H1 (cell line): ENCODE results near the gene SHCBP1L. TPM values are rescaled to one million over a fixed set of nuclear protein-coding genes. Genes with fewer than 3 reads are reported as not detected.

Source experiments
- CHD2 ChIP-seq: IDR thresholded peaks from 2 replicates; pipeline ENCODE4 v1.6.1; 2012; ENCODE audit warnings: low read length, improper control_type of control experiment
- CREB1 ChIP-seq: IDR thresholded peaks from 2 replicates; pipeline ENCODE4 v1.6.1; 2012; ENCODE audit warnings: inconsistent platforms
- FOSL1 ChIP-seq: IDR thresholded peaks from 2 replicates; pipeline ENCODE4 v1.6.1; 2011; ENCODE audit warnings: mild to moderate bottlenecking, low read depth, low read length, moderate library complexity; ENCODE audit not compliant: insufficient read depth
- SUZ12 ChIP-seq: fragments of 200-600 bp; sonication (generic); IDR thresholded peaks from 2 replicates; pipeline ENCODE4 v1.6.1; 2012; ENCODE audit warnings: mild to moderate bottlenecking, inconsistent platforms, low read length, moderate library complexity, mixed read lengths
- polyA plus RNA-seq, 7 experiments: library from polyadenylated mRNA; depleted of rRNA in 3 of 7; stranded (reverse) in 5 of 7; unstranded in 2 of 7; fragments of >200 nt in 5 of 7; fragments of 200-250 nt in 2 of 7; gene quantifications; 1 replicate in 5 of 7; 2 replicates in 1 of 7; 4 replicates in 1 of 7; pipeline versions ENCODE4 v1.2.1 to v1.2.3, GENCODE V29; 2011 to 2013; ENCODE audit warnings: missing spikeins in 2 of 7, mixed read lengths in 2 of 7
- total RNA-seq: library from RNA; stranded (reverse); fragmentation: NEBNext Ultra II Directional; extraction: Animal tissue kit (Norgen Biotek cat#: 25700); gene quantifications from 2 replicates; pipeline ENCODE4 v1.2.1, GENCODE V29; 2021
- TF ChIP-seq, protein P1 (sequence below): fragments of 300-600 bp; sonication (generic); IDR thresholded peaks from 2 replicates; pipeline ENCODE4 v1.7.1; 2012; ENCODE audit warnings: low read length, moderate library complexity, mild to moderate bottlenecking, inconsistent platforms; ENCODE audit not compliant: insufficient replicate concordance

SHCBP1L gene
- total and polyA plus RNA-seq, 2 of the 8 experiments (the other 6 are each of a cell fraction or from before 2014, with no cell fraction given), result not detected

DNA sequence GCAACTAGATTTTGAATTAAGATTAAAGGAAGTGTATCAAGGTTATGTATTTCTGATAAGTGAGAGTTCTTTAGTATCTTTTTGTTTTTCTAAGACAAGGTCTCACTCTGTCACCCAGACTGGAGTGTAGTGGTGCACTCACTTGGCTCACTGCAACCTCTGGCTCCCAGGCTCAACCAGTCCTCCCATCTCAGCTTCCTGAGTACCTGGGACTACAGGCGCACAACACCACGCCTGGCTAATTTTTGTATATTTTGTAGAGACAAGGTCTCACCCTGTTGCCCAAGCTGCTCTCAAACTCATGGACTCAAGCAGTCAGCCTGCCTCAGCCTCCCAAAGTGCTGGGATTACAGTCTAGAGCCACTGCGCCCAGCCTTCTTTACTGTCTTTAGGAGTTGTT lies 80.1 kb downstream of the SHCBP1L start (continued):
- TF ChIP-seq, protein P1, sequence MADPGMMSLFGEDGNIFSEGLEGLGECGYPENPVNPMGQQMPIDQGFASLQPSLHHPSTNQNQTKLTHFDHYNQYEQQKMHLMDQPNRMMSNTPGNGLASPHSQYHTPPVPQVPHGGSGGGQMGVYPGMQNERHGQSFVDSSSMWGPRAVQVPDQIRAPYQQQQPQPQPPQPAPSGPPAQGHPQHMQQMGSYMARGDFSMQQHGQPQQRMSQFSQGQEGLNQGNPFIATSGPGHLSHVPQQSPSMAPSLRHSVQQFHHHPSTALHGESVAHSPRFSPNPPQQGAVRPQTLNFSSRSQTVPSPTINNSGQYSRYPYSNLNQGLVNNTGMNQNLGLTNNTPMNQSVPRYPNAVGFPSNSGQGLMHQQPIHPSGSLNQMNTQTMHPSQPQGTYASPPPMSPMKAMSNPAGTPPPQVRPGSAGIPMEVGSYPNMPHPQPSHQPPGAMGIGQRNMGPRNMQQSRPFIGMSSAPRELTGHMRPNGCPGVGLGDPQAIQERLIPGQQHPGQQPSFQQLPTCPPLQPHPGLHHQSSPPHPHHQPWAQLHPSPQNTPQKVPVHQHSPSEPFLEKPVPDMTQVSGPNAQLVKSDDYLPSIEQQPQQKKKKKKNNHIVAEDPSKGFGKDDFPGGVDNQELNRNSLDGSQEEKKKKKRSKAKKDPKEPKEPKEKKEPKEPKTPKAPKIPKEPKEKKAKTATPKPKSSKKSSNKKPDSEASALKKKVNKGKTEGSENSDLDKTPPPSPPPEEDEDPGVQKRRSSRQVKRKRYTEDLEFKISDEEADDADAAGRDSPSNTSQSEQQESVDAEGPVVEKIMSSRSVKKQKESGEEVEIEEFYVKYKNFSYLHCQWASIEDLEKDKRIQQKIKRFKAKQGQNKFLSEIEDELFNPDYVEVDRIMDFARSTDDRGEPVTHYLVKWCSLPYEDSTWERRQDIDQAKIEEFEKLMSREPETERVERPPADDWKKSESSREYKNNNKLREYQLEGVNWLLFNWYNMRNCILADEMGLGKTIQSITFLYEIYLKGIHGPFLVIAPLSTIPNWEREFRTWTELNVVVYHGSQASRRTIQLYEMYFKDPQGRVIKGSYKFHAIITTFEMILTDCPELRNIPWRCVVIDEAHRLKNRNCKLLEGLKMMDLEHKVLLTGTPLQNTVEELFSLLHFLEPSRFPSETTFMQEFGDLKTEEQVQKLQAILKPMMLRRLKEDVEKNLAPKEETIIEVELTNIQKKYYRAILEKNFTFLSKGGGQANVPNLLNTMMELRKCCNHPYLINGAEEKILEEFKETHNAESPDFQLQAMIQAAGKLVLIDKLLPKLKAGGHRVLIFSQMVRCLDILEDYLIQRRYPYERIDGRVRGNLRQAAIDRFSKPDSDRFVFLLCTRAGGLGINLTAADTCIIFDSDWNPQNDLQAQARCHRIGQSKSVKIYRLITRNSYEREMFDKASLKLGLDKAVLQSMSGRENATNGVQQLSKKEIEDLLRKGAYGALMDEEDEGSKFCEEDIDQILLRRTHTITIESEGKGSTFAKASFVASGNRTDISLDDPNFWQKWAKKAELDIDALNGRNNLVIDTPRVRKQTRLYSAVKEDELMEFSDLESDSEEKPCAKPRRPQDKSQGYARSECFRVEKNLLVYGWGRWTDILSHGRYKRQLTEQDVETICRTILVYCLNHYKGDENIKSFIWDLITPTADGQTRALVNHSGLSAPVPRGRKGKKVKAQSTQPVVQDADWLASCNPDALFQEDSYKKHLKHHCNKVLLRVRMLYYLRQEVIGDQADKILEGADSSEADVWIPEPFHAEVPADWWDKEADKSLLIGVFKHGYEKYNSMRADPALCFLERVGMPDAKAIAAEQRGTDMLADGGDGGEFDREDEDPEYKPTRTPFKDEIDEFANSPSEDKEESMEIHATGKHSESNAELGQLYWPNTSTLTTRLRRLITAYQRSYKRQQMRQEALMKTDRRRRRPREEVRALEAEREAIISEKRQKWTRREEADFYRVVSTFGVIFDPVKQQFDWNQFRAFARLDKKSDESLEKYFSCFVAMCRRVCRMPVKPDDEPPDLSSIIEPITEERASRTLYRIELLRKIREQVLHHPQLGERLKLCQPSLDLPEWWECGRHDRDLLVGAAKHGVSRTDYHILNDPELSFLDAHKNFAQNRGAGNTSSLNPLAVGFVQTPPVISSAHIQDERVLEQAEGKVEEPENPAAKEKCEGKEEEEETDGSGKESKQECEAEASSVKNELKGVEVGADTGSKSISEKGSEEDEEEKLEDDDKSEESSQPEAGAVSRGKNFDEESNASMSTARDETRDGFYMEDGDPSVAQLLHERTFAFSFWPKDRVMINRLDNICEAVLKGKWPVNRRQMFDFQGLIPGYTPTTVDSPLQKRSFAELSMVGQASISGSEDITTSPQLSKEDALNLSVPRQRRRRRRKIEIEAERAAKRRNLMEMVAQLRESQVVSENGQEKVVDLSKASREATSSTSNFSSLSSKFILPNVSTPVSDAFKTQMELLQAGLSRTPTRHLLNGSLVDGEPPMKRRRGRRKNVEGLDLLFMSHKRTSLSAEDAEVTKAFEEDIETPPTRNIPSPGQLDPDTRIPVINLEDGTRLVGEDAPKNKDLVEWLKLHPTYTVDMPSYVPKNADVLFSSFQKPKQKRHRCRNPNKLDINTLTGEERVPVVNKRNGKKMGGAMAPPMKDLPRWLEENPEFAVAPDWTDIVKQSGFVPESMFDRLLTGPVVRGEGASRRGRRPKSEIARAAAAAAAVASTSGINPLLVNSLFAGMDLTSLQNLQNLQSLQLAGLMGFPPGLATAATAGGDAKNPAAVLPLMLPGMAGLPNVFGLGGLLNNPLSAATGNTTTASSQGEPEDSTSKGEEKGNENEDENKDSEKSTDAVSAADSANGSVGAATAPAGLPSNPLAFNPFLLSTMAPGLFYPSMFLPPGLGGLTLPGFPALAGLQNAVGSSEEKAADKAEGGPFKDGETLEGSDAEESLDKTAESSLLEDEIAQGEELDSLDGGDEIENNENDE, result no peak
- TF ChIP-seq CHD2, result no peak
- TF ChIP-seq CREB1, result no peak
- TF ChIP-seq SUZ12, result no peak
- TF ChIP-seq FOSL1, result no peak
